Measurements from ENCODE around the gene SLC4A3. TPM values are rescaled to one million over a fixed set of nuclear protein-coding genes. Genes with fewer than 3 reads are reported as not detected.

The SLC4A3 gene
- total RNA-seq, 2 experiments from 2014 or later = not detected

GRCh38 chr2:219638217-219638947, 11.0 kb downstream of the SLC4A3 start:
- Mint-ChIP-seq H3K9me3 (no peaks in the 10 kb centered on the region), H3K4me1 (peaks cover 6% of the 10 kb centered on the region), H3K27me3 (peaks cover 2% of the 10 kb centered on the region), H3K27ac (no peak overlapping the region), H3K4me3 (no peak overlapping the region), H3K36me3 (ENCODE audit: low read depth) (no peaks in the 10 kb centered on the region)
- ChIA-PET CTCF (interaction anchor here (0.8 to 1.3 kb wide), 2 partner anchors 93 to 97 kb away, joined by 3 to 4 read pairs; no protein-coding TSS in a partner anchor), POLR2A (no interaction called here)
- DNase-seq = no peak

- Mint-ChIP-seq H3K4me3 (no peak overlapping the region), H3K4me1 (peaks cover 6% of the 10 kb centered on the region), H3K27ac (no peak overlapping the region), H3K9me3 (no peaks in the 10 kb centered on the region), H3K36me3 (ENCODE audit: low read depth) (no peaks in the 10 kb centered on the region), H3K27me3 (peaks cover 2% of the 10 kb centered on the region)
- DNase-seq = no peak
- CTCF ChIA-PET = interaction anchor here (1.3 kb wide), 1 partner anchor 98 kb away, joined by 4 read pairs; no protein-coding TSS in a partner anchor
- POLR2A ChIA-PET = no interaction called here
Measured at GRCh38 chr2:219638948-219639755, 11.7 kb downstream of the SLC4A3 start.

- peaks cover 4% of the 10 kb centered on the region for H3K27me3 Mint-ChIP-seq
- POLR2A ChIA-PET = no interaction called here
- H3K4me1 Mint-ChIP-seq = peaks cover 6% of the 10 kb centered on the region
- no peaks in the 10 kb centered on the region for H3K9me3 Mint-ChIP-seq
- no peak overlapping the region for H3K4me3 Mint-ChIP-seq
- H3K36me3 Mint-ChIP-seq (ENCODE audit: low read depth) = no peaks in the 10 kb centered on the region
- DNase-seq = no peak
- no peak overlapping the region for H3K27ac Mint-ChIP-seq
- CTCF ChIA-PET = interaction anchor here (1.4 to 5.6 kb wide), 4 partner anchors 12 to 100 kb away, joined by 4 to 53 read pairs (median 9); partner anchors contain the start of genes CHPF and TMEM198
Measured at GRCh38 chr2:219641390-219642068, 14.1 kb downstream of the SLC4A3 start.

GRCh38 chr2:219642069-219642454, 14.6 kb downstream of the SLC4A3 start:
- no peak overlapping the region for H3K27ac Mint-ChIP-seq
- POLR2A ChIA-PET = no interaction called here
- H3K9me3 Mint-ChIP-seq = no peaks in the 10 kb centered on the region
- peaks cover 6% of the 10 kb centered on the region for H3K27me3 Mint-ChIP-seq
- DNase-seq = no peak
- peaks cover 6% of the 10 kb centered on the region for H3K4me1 Mint-ChIP-seq
- CTCF ChIA-PET = interaction anchor here (0.9 to 5.6 kb wide), 5 partner anchors 12 to 101 kb away, joined by 3 to 53 read pairs (median 5); partner anchors contain the start of genes CHPF and TMEM198
- H3K36me3 Mint-ChIP-seq (ENCODE audit: low read depth) = no peaks in the 10 kb centered on the region
- H3K4me3 Mint-ChIP-seq = no peak overlapping the region

GRCh38 chr2:219642465-219643083, 15.1 kb downstream of the SLC4A3 start:
- POLR2A ChIA-PET = no interaction called here
- Mint-ChIP-seq H3K4me3 (no peak overlapping the region), H3K36me3 (ENCODE audit: low read depth) (no peaks in the 10 kb centered on the region), H3K27me3 (peaks cover 7% of the 10 kb centered on the region), H3K27ac (no peak overlapping the region), H3K4me1 (peaks cover 6% of the 10 kb centered on the region), H3K9me3 (no peaks in the 10 kb centered on the region)
- CTCF ChIA-PET = interaction anchor here (0.7 to 5.6 kb wide), 9 partner anchors 9 to 105 kb away, joined by 3 to 53 read pairs (median 4); partner anchors contain the start of genes CHPF and TMEM198
- DNase-seq = peak; percentile 91

- H3K27me3 Mint-ChIP-seq = peaks cover 7% of the 10 kb centered on the region
- H3K4me3 Mint-ChIP-seq = no peak overlapping the region
Measured at GRCh38 chr2:219643084-219643473, 15.6 kb downstream of the SLC4A3 start.

GRCh38 chr2:219643788-219644398, 16.5 kb downstream of the SLC4A3 start:
- no peak for DNase-seq
- Mint-ChIP-seq H3K9me3 (no peaks in the 10 kb centered on the region), H3K27me3 (peaks cover 7% of the 10 kb centered on the region), H3K4me1 (peaks cover 6% of the 10 kb centered on the region), H3K4me3 (no peak overlapping the region), H3K36me3 (ENCODE audit: low read depth) (no peaks in the 10 kb centered on the region), H3K27ac (no peak overlapping the region)
- POLR2A ChIA-PET = no interaction called here
- CTCF ChIA-PET = interaction anchor here (1.2 to 5.6 kb wide), 2 partner anchors 47 to 103 kb away, joined by 4 to 53 read pairs; no protein-coding TSS in a partner anchor

More at GRCh38 chr2:219643084-219643473, 15.6 kb downstream of the SLC4A3 start:
- Mint-ChIP-seq H3K27ac (no peak overlapping the region), H3K9me3 (no peaks in the 10 kb centered on the region), H3K36me3 (ENCODE audit: low read depth) (no peaks in the 10 kb centered on the region), H3K4me1 (peaks cover 6% of the 10 kb centered on the region)
- DNase-seq = no peak
- POLR2A ChIA-PET = no interaction called here
- CTCF ChIA-PET = interaction anchor here (0.7 to 5.6 kb wide), 9 partner anchors 9 to 106 kb away, joined by 3 to 53 read pairs (median 4); partner anchors contain the start of genes CHPF and TMEM198

GRCh38 chr2:219644801-219645480, 17.5 kb downstream of the SLC4A3 start:
- H3K36me3 Mint-ChIP-seq (ENCODE audit: low read depth) = no peaks in the 10 kb centered on the region
- H3K4me3 Mint-ChIP-seq = no peak overlapping the region
- peaks cover 7% of the 10 kb centered on the region for H3K27me3 Mint-ChIP-seq
- ChIA-PET CTCF (interaction anchor here (5.6 kb wide), 1 partner anchor 104 kb away, joined by 53 read pairs; no protein-coding TSS in a partner anchor), POLR2A (no interaction called here)
- DNase-seq = no peak
- H3K27ac Mint-ChIP-seq = no peak overlapping the region
- H3K9me3 Mint-ChIP-seq = no peaks in the 10 kb centered on the region
- peaks cover 6% of the 10 kb centered on the region for H3K4me1 Mint-ChIP-seq

- Mint-ChIP-seq H3K27ac (no peak overlapping the region), H3K27me3 (peaks cover 11% of the 10 kb centered on the region), H3K4me1 (peaks cover 6% of the 10 kb centered on the region), H3K36me3 (ENCODE audit: low read depth) (no peaks in the 10 kb centered on the region), H3K9me3 (no peaks in the 10 kb centered on the region), H3K4me3 (no peak overlapping the region)
- no peak for DNase-seq
- POLR2A ChIA-PET = no interaction called here
- CTCF ChIA-PET = interaction anchor here (5.6 kb wide), 1 partner anchor 105 kb away, joined by 53 read pairs; no protein-coding TSS in a partner anchor
Measured at GRCh38 chr2:219645631-219646527, 18.4 kb downstream of the SLC4A3 start.

GRCh38 chr2:219648176-219648575, 20.7 kb downstream of the SLC4A3 start:
- Mint-ChIP-seq H3K27me3 (peaks cover 12% of the 10 kb centered on the region), H3K4me1 (no peaks in the 10 kb centered on the region), H3K4me3 (no peak overlapping the region), H3K27ac (no peak overlapping the region), H3K9me3 (no peaks in the 10 kb centered on the region), H3K36me3 (ENCODE audit: low read depth) (no peaks in the 10 kb centered on the region)
- ChIA-PET POLR2A (no interaction called here), CTCF (no interaction called here)
- no peak for DNase-seq

GRCh38 chr2:219648963-219649362, 21.5 kb downstream of the SLC4A3 start:
- POLR2A ChIA-PET = no interaction called here
- CTCF ChIA-PET = no interaction called here
- Mint-ChIP-seq H3K4me3 (no peak overlapping the region), H3K27ac (no peak overlapping the region), H3K36me3 (ENCODE audit: low read depth) (no peaks in the 10 kb centered on the region), H3K9me3 (no peaks in the 10 kb centered on the region), H3K27me3 (peaks cover 17% of the 10 kb centered on the region), H3K4me1 (no peaks in the 10 kb centered on the region)
- no peak for DNase-seq

All from activated CD4-positive, alpha-beta memory T cell treated with anti-CD3 and anti-CD28 coated beads, Interleukin-2, amount 10 ng/mL, durations not matched to agents 7 days and 5 days (primary cell).